Activated T-cell treated with anti-CD3 and anti-CD28 coated beads, Interleukin-2, amount 50 U/mL, for 72 hours (primary cell): ENCODE data around the gene MESD. TPM values are rescaled to one million over a fixed set of nuclear protein-coding genes. Genes with fewer than 3 reads are reported as not detected.
"Not testable (repeated sequence)": the region's sequence is repeated elsewhere in the genome, so short reads cannot be mapped to it uniquely, and the experiment has no call there.

Experiments used
- ATAC-seq, 2 donors: fragments of 150-1000 bp; cut with Tn5 transposase; replicated peaks in 1 of 2; 2 replicates each; pipeline ENCODE4 v1.10.0; 2021; ENCODE audit warnings: moderate library complexity in 2 of 2, mild to moderate bottlenecking in 1 of 2
- DNase-seq, 2 donors: peaks; one replicate each; pipeline ENCODE4 v3.0.0; 2021 to 2022; ENCODE audit warnings: mixed read lengths in 1 of 2
- H3K27ac Mint-ChIP-seq: one replicate; pipeline ENCODE4 v1.8.0; 2022; ENCODE audit warnings: mild to moderate bottlenecking, moderate library complexity, mixed read lengths
- H3K27me3 Mint-ChIP-seq: one replicate; pipeline ENCODE4 v1.8.0; 2022; ENCODE audit warnings: low read depth, mixed read lengths
- H3K36me3 Mint-ChIP-seq, 2 donors: one replicate each; pipeline ENCODE4 v1.8.0; 2022; ENCODE audit warnings: mixed read lengths in 2 of 2, mild to moderate bottlenecking in 1 of 2; ENCODE audit not compliant: insufficient read depth in 2 of 2
- H3K4me1 Mint-ChIP-seq: one replicate; pipeline ENCODE4 v1.8.0; 2022; ENCODE audit warnings: low read depth, mixed read lengths
- H3K4me3 Mint-ChIP-seq, 2 donors: one replicate each; pipeline ENCODE4 v1.8.0; 2022; ENCODE audit warnings: mild to moderate bottlenecking in 2 of 2, mixed read lengths in 2 of 2, moderate library complexity in 2 of 2
- H3K9me3 Mint-ChIP-seq, 2 donors: one replicate each; pipeline ENCODE4 v1.8.0; 2022; ENCODE audit warnings: mixed read lengths in 2 of 2
- total RNA-seq, 2 donors: library from RNA; stranded (reverse); gene quantifications; one replicate each; pipeline ENCODE4 v1.2.3, GENCODE V29; 2022

Gene MESD
- total RNA-seq, 2 donors from 2014 or later, result 19.6 to 23.8 TPM

DNA sequence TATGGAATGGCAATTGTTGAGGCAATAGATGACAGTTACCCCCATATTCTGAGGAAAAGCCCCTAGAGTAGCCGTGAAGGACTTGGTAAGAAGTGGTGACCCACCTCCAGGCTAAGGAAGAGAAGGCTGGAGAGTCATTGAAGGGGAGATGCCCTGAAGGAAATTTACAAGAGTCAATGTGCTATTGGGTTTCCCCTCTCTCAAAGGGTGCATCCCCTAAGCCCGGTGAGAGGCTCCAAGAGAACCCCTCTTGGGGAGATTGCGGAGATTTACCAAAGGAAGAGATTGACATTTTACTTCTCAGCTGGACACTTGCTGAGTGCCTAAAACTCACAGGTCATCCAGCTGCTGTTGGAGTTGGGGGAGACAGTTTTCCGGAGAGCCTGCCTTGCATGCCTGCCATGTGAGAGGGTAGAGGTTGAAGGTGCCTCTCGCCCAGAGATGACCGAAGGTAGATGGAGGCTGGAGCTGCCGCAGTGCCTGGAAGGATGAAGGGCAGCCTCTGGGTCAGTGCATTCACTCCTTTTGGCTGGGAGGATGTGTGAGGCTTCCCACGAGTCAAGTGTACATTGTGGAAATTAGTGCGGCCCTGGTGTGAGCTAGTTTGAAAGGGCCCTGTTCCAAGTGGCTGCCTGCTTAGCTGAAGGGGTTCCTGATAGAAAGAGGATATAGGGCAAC lies 30.7 kb downstream of the MESD start:
- Mint-ChIP-seq H3K4me1 (peaks cover 29% of the 10 kb centered on the region), H3K27me3 (no peaks in the 10 kb centered on the region), H3K27ac (no peak overlapping the region), H3K36me3 (peaks cover 6 to 13% of the 10 kb centered on the region in 2 donors), H3K9me3 (no peaks in the 10 kb centered on the region), H3K4me3 (no peak overlapping the region)
- DNase-seq (no peak), ATAC-seq (no peak)

DNA sequence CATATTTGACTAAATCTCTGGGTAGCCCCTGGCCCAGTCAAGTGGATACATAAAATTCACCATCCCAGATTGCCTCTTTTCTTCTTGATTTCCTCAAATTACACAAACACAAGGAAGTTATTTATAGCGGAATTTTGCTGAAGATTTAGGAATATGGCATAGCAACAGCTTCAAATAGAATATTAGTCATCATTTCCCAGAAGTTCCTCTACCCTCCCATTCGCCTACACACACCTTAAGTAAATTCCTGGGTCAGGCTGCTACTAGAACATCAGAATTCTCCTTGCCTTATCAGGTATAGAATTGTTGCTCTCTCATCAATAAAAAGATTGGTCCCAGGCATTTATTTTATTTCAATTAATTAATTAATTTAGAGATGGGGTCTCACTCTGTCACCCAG lies 31.6 kb downstream of the MESD start:
- peaks cover 29% of the 10 kb centered on the region for H3K4me1 Mint-ChIP-seq
- DNase-seq (no peak), ATAC-seq (no peak)
- no peaks in the 10 kb centered on the region for H3K27me3 Mint-ChIP-seq
- no peak overlapping the region for H3K4me3 Mint-ChIP-seq
- H3K36me3 Mint-ChIP-seq, result peaks cover 5 to 10% of the 10 kb centered on the region in 2 donors
- H3K27ac Mint-ChIP-seq, result no peak overlapping the region
- no peaks in the 10 kb centered on the region for H3K9me3 Mint-ChIP-seq

DNA sequence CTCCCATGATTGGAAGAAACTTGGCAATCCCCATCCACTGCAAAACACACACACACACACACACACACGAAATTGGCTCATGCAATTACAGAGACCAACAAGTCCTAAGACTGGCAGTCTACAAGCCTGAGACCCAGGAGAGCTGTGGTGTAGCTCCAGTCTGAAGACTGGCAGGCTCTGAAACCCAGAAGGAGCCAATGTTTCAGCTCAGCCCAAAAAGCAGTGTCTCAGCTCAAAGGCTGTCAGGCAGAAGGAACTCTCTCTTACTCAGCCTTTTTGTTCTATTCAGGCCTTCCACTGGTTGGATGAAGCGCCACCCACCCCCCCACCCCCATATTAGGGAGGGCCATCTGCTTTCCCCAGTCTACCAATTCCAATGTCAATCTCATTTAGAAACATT lies 32.1 kb downstream of the MESD start:
- Mint-ChIP-seq H3K4me1 (peaks cover 25% of the 10 kb centered on the region), H3K4me3 (no peak overlapping the region), H3K9me3 (no peaks in the 10 kb centered on the region), H3K27ac (no peak overlapping the region), H3K27me3 (no peaks in the 10 kb centered on the region), H3K36me3 (peaks cover 2 to 7% of the 10 kb centered on the region in 2 donors)
- DNase-seq (no peak), ATAC-seq (no peak)

DNA sequence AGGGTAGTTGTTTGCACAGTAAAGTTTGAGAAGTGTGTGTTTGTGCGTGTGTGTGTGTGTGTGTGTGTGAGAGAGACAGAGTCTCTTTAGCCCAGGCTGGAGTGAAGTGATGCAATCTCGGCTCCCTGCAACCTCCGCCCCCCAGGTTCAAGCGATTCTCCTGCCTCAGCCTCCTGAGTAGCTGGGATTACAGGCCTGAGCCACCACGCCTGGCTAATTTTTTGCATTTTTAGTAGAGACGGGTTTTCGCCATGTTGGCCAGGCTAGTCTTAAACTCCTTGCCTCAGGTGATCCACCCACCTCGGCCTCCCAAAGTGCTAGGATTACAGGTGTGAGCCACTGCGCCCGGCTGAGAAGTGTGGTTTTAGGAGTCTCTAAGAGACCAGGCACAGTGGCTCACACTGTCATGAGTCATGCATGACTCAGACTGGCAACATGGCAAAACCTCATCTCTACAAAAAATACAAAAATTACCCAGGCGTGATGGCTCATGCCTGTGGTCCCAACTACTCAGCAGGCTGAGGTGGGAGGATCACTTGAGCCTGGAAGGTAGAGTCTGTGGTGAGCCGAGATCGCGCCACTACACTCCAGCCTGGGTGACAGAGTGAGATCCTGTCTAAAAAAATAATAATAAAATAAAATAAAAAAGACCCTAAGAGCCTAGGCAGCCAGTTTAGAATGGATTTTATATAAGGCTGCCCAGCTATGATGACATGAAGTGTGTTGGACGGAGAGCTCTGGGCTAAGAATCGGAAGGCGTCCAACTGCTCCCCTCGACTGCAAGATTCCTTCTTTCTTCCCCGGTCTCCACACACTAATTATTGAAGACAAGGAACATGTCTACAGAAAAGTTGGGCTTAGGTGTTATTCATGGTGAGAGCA lies 33.8 kb downstream of the MESD start:
- ATAC-seq (peak; percentile 99), DNase-seq (peak; percentile 66 to 79)
- not testable (repeated sequence) for H3K9me3 Mint-ChIP-seq, H3K27me3 Mint-ChIP-seq, H3K36me3 Mint-ChIP-seq, H3K4me3 Mint-ChIP-seq, H3K27ac Mint-ChIP-seq
- peaks cover 17% of the 10 kb centered on the region for H3K4me1 Mint-ChIP-seq

DNA sequence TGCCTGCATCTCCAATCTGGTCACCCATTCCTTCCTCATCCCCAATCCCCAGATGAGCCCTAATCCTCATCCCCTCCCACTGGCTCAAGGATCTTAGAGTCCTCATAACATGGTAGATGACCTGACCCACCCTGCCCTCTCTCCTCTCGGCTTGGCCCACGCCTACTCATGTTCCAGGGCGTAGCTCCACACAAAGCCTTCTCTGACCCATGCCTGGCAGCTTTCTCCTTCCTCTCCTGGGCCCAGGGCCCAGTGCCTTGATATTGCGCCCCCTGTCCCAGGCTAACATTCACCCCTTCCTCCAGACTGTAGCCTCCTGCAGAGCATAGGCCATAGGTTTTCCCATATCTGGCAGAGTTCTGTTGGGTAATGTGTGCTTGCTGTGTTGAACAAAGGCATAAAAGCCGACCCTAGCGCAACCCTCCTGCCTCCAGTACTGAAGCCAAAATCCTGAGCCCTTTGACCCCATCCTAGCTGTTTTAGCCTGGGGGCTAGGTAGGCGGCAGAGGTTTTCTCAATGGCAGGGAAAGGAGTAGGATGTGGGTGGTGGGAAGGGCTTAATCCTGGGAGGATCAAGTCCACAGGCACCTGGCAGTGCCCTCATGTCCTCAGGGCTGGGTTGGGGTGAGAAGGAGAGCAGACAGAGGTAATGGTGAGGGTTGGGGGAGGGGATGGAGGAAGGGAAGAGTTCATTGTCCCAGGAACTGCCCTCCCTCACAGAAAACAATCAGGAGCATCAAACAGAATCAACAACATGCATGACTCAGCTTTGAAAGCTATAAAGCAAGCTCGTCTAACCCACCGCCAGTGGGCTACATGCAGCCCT lies 35.5 kb downstream of the MESD start:
- Mint-ChIP-seq H3K4me3 (no peak overlapping the region), H3K27me3 (no peaks in the 10 kb centered on the region), H3K36me3 (peaks cover 0 to 5% of the 10 kb centered on the region in 2 donors), H3K4me1 (peaks cover 17% of the 10 kb centered on the region), H3K9me3 (no peaks in the 10 kb centered on the region), H3K27ac (no peak overlapping the region)
- ATAC-seq (no peak), DNase-seq (no peak)

DNA sequence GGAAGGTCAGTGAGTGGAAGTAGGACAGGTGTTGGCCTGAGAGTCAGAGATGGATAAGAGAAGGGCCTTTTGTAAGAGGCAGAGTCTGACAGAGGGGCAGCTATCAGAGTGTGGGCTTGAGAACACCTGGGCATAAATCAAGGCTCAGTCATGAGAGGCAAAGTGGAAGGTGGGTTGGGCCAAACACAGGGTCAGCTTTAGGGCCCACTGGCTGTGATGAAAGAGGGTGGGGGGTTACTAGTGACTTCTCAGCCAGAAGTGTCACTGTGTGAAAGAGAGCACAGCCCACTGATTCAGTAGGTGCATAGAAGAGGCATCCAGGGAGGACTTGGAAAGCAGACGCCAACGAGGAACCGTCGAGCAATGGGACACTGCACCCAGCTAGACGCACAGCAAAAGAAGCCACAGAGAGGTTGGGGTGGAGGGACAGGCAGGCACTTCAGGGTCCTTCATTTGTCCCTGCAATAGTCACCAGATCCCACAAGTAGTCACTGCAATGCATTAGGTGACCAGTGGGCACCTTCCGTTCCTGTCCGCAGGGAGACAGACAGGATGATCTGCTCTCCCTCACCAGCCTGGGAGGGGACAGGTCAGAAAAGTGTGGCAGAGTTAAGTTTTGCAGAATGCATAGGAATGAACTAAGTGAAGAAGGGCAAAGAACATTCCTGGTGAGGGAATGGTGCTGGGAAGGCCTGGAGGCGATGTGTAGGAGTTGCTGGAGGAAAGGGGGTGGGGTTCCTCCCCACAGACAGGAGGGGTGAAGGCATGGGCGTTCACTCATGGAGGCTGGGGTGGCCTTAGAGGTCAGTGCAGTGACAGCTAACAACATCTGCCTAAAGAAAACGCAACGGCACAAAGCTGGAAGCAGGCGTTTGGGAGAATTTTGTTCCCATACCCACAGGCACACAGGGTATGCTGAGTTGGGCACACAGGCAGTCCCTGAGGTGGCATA lies 36.3 kb downstream of the MESD start:
- H3K36me3 Mint-ChIP-seq, result no peaks in the 10 kb centered on the region
- H3K9me3 Mint-ChIP-seq, result no peaks in the 10 kb centered on the region
- H3K4me1 Mint-ChIP-seq, result peaks cover 17% of the 10 kb centered on the region
- H3K27ac Mint-ChIP-seq, result no peak overlapping the region
- DNase-seq, result no peak
- no peak for ATAC-seq
- H3K4me3 Mint-ChIP-seq, result no peak overlapping the region
- H3K27me3 Mint-ChIP-seq, result no peaks in the 10 kb centered on the region

DNA sequence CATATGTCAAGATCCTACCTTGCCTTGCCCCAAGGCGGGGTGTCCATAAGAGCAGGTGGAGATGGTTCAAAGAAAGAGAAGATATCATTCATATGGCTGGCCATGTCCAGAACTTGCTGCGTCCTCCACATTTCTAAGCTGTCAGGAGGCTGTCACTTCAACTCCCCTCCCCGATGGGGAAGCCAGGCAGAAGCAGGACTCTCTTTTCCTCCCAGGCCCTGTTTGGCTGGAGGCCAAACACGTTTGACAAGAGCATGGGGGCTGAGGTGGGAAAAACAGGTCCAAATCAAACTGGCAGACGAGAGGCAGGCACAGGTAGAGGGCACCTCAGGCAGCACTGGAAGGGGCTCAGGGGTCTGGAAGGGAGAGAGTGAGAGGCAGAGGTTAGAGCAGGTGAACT lies 37.7 kb downstream of the MESD start:
- DNase-seq, result no peak
- H3K27ac Mint-ChIP-seq, result no peak overlapping the region
- H3K4me3 Mint-ChIP-seq, result no peak overlapping the region
- peaks cover 0 to 4% of the 10 kb centered on the region in 2 donors for H3K36me3 Mint-ChIP-seq
- no peak for ATAC-seq
- H3K9me3 Mint-ChIP-seq, result no peaks in the 10 kb centered on the region
- no peaks in the 10 kb centered on the region for H3K27me3 Mint-ChIP-seq
- H3K4me1 Mint-ChIP-seq, result peaks cover 16% of the 10 kb centered on the region

DNA sequence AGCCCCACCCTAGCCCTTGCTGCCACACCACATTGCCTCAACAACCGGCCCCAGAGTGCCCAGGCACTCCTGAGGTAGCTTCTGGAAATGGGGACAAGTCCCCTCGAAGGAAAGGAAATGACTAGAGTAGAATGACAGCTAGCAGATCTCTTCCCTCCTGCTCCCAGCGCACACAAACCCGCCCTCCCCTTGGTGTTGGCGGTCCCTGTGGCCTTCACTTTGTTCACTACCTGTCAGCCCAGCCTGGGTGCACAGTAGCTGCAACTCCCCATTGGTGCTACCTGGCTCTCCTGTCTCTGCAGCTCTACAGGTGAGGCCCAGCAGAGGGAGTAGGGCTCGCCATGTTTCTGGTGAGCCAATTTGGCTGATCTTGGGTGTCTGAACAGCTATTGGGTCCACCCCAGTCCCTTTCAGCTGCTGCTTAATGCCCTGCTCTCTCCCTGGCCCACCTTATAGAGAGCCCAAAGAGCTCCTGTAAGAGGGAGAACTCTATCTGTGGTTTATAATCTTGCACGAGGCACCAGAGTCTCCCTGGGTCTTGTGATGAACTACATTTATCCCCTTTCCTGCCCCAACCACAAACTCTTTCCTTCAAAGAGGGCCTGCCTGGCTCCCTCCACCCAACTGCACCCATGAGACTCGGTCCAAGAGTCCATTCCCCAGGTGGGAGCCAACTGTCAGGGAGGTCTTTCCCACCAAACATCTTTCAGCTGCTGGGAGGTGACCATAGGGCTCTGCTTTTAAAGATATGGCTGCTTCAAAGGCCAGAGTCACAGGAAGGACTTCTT lies 39.1 kb downstream of the MESD start:
- H3K4me1 Mint-ChIP-seq, result peaks cover 1% of the 10 kb centered on the region
- H3K27me3 Mint-ChIP-seq, result no peaks in the 10 kb centered on the region
- H3K27ac Mint-ChIP-seq, result no peak overlapping the region
- no peak for ATAC-seq
- H3K9me3 Mint-ChIP-seq, result no peaks in the 10 kb centered on the region
- H3K36me3 Mint-ChIP-seq, result peaks cover 0 to 4% of the 10 kb centered on the region in 2 donors
- H3K4me3 Mint-ChIP-seq, result no peak overlapping the region
- no peak for DNase-seq

DNA sequence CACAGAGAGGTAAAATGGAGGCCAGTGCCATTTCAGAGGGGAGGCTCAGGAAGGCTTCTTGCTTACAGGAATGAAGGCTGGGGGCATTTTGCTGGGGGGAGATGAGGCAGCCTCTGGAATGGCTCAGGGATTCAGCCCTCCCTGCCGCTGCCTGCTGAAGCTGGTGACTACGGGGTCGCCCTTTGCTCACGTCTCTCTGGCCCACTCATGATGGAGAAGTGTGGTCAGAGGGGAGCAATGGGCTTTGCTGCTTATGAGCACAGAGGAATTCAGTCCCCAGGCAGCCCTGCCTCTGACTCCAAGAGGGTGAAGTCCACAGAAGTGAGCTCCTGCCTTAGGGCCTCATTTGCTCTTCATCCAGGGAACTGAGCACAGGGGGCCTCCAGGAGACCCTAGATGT lies 39.9 kb downstream of the MESD start:
- Mint-ChIP-seq H3K9me3 (no peaks in the 10 kb centered on the region), H3K27ac (no peak overlapping the region), H3K4me3 (no peak overlapping the region), H3K4me1 (no peaks in the 10 kb centered on the region), H3K27me3 (no peaks in the 10 kb centered on the region), H3K36me3 (peaks cover 0 to 4% of the 10 kb centered on the region in 2 donors)
- ATAC-seq, result no peak
- no peak for DNase-seq

DNA sequence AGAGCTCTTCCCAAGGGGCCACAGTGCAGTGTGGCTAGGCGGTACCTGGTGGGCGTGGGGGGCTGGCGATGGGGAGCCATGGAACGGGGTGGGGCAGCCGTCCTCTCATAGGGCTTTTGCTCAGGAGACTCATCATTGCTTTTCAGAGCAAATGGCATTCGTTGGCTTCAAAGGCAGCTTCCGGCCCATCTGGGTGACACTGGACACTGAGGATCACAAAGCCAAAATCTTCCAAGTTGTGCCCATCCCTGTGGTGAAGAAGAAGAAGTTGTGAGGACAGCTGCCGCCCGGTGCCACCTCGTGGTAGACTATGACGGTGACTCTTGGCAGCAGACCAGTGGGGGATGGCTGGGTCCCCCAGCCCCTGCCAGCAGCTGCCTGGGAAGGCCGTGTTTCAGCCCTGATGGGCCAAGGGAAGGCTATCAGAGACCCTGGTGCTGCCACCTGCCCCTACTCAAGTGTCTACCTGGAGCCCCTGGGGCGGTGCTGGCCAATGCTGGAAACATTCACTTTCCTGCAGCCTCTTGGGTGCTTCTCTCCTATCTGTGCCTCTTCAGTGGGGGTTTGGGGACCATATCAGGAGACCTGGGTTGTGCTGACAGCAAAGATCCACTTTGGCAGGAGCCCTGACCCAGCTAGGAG lies 40.8 kb downstream of the MESD start:
- Mint-ChIP-seq H3K27ac (no peak overlapping the region), H3K9me3 (no peaks in the 10 kb centered on the region), H3K27me3 (no peaks in the 10 kb centered on the region), H3K4me1 (no peaks in the 10 kb centered on the region), H3K36me3 (peaks cover 0 to 4% of the 10 kb centered on the region in 2 donors), H3K4me3 (no peak overlapping the region)
- DNase-seq (no peak), ATAC-seq (no peak)

DNA sequence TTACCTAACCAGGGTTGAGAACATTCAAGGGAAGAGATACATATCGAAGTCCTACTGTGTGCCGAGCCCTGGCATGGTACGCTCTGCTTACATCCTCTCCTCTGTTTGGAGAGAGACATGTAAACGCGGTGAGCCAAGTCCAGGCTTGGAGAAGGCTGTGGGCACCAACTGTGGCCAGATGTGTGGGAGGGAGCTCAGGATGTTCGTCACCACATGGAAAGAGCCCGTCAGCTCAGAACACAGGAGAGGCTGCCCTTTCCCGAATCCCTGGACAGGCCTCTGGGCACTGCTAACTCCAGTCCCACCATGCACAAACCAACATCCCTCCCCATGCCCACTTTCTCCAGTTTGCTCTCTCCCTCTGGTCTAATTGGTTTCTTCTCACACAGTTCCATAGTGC lies 43.0 kb downstream of the MESD start:
- peaks cover 1 to 4% of the 10 kb centered on the region in 2 donors for H3K36me3 Mint-ChIP-seq

More for the DNA sequence above, 43.0 kb downstream of the MESD start:
- no peak for DNase-seq
- no peak overlapping the region for H3K4me3 Mint-ChIP-seq
- H3K27ac Mint-ChIP-seq, result no peak overlapping the region
- H3K4me1 Mint-ChIP-seq, result no peaks in the 10 kb centered on the region
- ATAC-seq, result no peak
- H3K9me3 Mint-ChIP-seq, result no peaks in the 10 kb centered on the region
- H3K27me3 Mint-ChIP-seq, result no peaks in the 10 kb centered on the region
